ENCODE results near the gene C3.
A peak's percentile ranks its signal among the peaks of the same experiment; 100 is the strongest.
"Not testable (repeated sequence)": the region's sequence is repeated elsewhere in the genome, so short reads cannot be mapped to it uniquely, and the experiment has no call there.

Gene C3

GRCh38 chr19:6720369-6721137 lies at the start of gene C3:
Gene C3 (minus strand): TSS chr19:6720650. CDS start chr19:6720589, 61 bp downstream.
- DNase-seq (ENCODE audit: low read depth) = no peak

GRCh38 chr19:6769006-6769619 lies 48.7 kb upstream of the C3 start:
- DNase-seq (ENCODE audit: low read depth) = no peak

DNA sequence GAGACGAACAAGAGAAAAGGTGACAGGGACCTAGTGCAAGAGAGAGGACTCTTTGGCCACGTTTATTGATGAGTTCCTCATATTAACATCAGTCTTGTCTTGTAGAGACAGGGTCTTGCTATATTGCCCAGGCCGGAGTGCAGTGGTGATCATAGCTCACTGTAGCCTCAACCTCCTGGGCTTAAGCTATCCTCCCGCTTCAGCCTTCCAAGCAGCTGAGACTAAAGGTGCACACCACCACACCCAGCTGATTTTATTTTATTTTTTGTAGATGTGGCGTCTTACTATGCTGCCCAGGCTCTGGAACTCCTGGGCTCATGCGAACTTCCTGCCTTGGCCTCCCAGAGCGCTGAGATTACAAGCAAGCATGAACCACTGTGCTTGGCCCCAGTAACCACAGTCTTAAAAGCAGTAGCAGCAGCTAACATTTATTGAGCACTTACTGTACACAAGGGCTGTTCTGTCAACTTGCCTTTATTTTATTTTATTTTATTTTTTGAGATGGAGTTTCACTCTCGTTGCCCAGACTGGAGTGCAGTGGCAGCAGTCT lies 47.9 kb upstream of the C3 start:
- DNase-seq (ENCODE audit: low read depth) = no peak

GRCh38 chr19:6767357-6768235 lies 47.1 kb upstream of the C3 start, which contains the start of gene SH2D3A:
Gene SH2D3A (minus strand): TSS chr19:6767435. CDS start chr19:6763748, 3,687 bp downstream.
- peak; percentile 87 for DNase-seq (ENCODE audit: low read depth)

DNA sequence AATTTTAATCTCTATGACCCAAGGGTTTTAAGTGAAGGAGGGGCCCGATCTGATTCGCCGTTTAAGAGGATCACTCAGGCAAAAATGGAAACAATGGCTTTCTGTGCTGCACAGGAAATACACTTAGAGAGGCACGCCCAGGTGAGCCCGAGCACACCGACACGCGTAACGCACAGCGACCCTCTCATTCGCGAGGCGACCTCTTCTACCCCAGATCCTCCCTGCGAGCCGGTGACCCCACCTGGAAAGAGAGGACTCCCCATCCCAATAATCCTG lies 46.6 kb upstream of the C3 start:
- DNase-seq (ENCODE audit: low read depth) = no peak

GRCh38 chr19:6766357-6767080 lies 46.1 kb upstream of the C3 start:
- DNase-seq (ENCODE audit: low read depth) = no peak

GRCh38 chr19:6765738-6766356 lies 45.4 kb upstream of the C3 start:
- no peak for DNase-seq (ENCODE audit: low read depth)

GRCh38 chr19:6762253-6762797 lies 41.9 kb upstream of the C3 start:
- DNase-seq (ENCODE audit: low read depth) = not testable (repeated sequence)

GRCh38 chr19:6761053-6761676 lies 40.7 kb upstream of the C3 start:
- no peak for DNase-seq (ENCODE audit: low read depth)

DNA sequence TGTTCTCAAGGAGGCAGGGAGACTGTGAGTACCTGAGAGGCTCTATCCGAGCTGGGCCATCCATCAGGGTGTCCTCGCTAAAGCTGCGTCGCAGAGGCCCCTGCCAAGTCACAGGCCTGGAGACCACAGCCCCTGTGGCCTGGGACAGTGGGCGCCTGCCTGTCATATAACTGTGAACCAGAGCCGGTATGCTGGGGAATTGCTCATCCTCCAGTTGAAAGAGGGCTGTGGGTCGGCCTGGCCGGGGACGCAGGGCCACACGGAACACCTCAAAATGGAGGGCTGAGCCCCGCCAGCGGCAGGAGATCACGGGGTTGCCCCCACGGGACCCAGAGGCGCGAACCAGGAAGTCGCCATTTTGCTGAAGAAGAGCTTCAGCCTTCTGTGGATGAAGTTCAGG lies 40.2 kb upstream of the C3 start:
- DNase-seq (ENCODE audit: low read depth) = no peak

DNA sequence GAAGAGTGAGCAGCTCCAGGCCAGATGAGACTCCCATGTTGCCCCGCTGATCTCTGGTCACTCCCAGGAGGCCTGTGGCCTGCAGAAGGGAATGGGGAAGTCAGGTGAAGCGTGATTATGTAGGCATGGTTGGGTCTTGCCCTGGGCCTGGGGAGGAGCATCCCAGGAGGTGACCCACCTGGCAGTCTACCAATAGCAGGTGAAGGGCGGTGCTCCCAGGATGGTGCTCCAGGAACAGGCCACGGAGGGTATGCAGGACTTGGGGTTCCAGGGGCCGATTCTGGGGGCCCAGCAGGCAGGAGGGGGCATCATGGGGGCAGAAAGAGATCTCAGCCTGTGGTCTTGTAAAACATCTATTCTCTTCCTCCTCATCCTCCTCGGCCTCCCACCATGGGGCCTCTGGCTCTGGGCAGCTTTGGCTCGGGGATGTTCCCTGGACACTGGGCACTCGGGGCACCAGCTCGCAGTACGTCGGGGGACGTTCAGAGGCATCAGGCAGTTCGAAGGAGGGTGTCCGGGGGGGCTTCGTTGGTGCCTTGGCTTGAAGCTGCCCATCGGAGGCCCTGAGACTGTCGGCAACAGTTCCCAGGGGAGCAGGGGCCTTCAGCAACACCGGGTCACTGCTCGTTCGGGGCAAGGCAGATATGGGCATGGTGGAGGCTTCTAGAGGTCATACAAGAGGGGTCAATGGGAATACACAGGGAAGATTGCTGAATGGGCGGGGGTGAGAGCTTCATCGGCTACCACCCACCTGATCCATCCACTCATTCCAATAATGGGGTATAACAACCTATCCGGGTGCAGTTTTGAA lies 34.4 kb upstream of the C3 start:
- no peak for DNase-seq (ENCODE audit: low read depth)

DNA sequence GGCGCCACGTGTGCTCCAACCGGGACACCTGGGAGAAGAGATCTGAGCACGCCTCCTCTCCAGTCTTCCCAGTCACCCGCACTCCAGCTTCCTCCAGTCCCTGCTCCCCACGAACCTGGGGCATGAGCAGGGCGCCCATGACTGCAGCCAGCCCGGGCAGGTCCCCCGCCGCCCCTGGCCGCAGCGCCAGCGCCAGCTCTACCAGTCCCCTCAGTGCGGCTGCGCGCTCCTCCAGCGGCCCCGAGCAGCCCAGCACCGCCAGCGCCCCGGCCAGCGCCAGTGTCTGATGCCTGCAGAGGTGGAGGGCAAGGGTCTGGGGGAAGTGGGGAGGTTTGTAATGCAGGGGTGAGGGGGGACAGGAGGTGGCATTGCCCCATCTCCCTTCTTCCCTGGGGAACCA lies 33.7 kb upstream of the C3 start:
- DNase-seq (ENCODE audit: low read depth) = no peak

GRCh38 chr19:6753178-6754031 lies 33.0 kb upstream of the C3 start:
- DNase-seq (ENCODE audit: low read depth) = peak; percentile 58

DNA sequence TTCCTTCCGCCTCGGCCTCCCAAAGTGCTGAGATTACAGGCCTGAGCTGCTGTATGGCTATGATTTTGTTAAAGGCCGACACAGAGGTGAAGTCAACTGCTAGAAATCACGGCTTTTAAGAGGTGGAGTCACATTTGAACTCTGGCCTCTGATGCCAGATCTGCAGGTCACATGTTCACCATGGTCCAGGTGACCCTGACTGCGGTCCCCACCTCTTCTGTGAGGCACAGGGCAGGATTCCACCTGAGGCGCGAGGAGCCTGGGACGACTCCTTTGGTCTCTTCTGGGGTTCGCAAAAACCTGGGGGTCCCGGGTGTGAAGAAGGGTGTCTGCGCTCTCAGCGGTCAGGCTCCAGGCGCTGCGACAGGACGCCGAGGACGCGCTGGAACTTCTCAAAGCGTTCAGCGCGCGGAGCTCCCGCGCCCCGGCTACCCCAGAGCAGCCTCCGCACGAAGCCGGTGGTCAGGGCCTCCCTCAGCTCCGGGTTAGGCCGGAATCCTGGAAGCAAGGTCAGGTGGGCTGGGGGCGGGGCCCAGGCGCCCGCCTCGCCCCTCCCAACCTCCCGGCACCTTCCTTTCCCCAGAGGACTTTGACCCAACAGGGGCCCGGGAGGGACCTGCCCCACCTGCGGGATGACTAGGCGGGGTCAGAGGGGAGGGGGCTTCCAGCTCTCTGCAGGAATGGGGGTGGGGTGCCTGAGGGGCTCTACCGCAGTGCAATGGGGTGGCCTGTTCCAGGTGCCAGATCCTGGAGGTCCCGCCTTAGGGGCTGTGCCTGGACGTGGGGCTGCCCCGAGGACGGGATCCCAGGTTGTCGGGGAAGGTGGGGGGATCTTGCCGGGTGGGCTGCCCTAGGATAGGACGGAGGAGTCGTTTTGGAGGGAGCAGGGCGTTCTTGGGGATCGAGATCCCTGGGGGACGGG lies 32.1 kb upstream of the C3 start:
- DNase-seq (ENCODE audit: low read depth) = no peak

DNA sequence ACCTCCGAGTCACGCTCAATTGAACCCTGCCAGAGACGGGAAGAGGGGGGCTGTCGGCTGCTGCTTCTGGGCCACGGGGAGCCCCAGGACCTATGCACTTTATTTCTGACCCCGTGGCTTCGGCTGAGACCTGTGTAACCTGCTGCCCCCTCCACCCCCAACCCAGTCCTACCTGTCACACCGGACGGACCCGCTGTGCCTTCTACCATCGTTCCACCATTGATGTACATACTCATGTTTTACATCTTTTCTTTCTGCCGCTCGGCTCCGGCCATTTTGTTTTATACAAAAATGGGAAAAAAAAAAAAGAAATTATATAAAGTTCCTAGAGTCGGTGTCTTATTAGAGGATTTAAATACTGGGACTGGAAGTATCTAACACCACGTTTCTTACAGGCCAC lies 30.7 kb upstream of the C3 start:
- no peak for DNase-seq (ENCODE audit: low read depth)

- no peak for DNase-seq (ENCODE audit: low read depth)
Measured at GRCh38 chr19:6750062-6750461, 29.6 kb upstream of the C3 start.

DNA sequence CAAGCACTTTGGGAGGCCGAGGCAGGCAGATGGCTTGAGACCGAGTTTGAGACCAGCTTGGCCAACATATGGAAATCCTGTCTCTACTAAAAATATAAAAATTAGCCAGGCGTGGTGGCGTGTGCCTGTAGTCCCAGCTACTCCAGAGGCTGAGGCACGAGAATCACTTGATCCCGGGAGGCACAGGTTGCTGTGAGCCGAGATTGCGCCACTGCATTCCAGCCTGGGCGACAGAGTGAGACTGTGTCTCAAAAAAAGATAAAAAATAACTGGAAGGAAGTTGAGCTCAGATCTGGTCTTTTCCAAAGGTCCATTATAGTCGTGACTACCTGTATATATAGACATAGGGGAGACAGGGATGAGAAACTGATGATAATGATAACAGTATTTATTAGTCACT lies 28.1 kb upstream of the C3 start:
- not testable (repeated sequence) for DNase-seq (ENCODE audit: low read depth)

- no peak for DNase-seq (ENCODE audit: low read depth)
Measured at GRCh38 chr19:6745965-6746364, 25.5 kb upstream of the C3 start.
